Prostate gland (tissue), 2 donors: ENCODE results near the gene GAD2. TPM values are rescaled to one million over a fixed set of nuclear protein-coding genes. Genes with fewer than 3 reads are reported as not detected.

Experiments
- DNase-seq: peaks from one replicate; pipeline ENCODE4 v3.0.0-alpha.2; 2019; ENCODE audit warnings: low spot score
- H3K27ac ChIP-seq, 2 donors: fragments of 200-600 bp; sonication (generic); 2 replicates each; pipeline ENCODE4 v1.5.1; 2017 to 2019
- H3K27me3 ChIP-seq: fragments of 200-600 bp; sonication (generic); replicated peaks from 2 replicates; pipeline ENCODE4 v1.5.1; 2019; ENCODE audit not compliant: insufficient read depth
- H3K36me3 ChIP-seq, 2 donors: fragments of 200-600 bp; sonication (generic); 1 replicate in 1 of 2; 2 replicates in 1 of 2; pipeline versions ENCODE4 v1.5.1 to v1.8.1; 2017 to 2019
- H3K4me1 ChIP-seq: fragments of 200-600 bp; sonication (generic); replicated peaks from 2 replicates; pipeline ENCODE4 v1.5.1; 2019
- H3K4me3 ChIP-seq, 2 donors: fragments of 200-600 bp; sonication (generic); 2 replicates each; pipeline ENCODE4 v1.5.1; 2017 to 2019
- H3K9me3 ChIP-seq: fragments of 200-600 bp; sonication (generic); 2 replicates; pipeline ENCODE4 v1.5.1; 2017
- POLR2A ChIP-seq: fragments of 450-650 bp; IDR thresholded peaks from one replicate; pipeline ENCODE4 v1.6.1; 2016; ENCODE audit warnings: antibody characterized with exemption, mild to moderate bottlenecking
- POLR2AphosphoS5 ChIP-seq: sonication (generic); formaldehyde crosslinking; IDR thresholded peaks from one replicate; pipeline ENCODE4 v1.6.1; 2017; ENCODE audit warnings: antibody characterized with exemption
- WGBS: methylation state at CpG from one replicate; pipeline ENCODE4 v1.1.5; 2018; 5-methylcytosine and 5-hydroxymethylcytosine counted together
- intact Hi-C: fragments of 100-400 bp; cut with DNase I; formaldehyde crosslinking; loops from one replicate; pipeline ENCODE4 v1.14.2; 2022
- total RNA-seq, 2 donors: library from RNA; depleted of rRNA; stranded (reverse); fragments of >200 nt; gene quantifications; one replicate each; pipeline ENCODE4 v1.1.0, GENCODE V29; 2016
- TF ChIP-seq, protein P1 (sequence below), 4 experiments: fragments of 200-600 bp in 2 of 4; fragments of 450-650 bp in 2 of 4; sonication (generic) in 2 of 4; IDR thresholded peaks; 1 replicate in 3 of 4; 2 replicates in 1 of 4; pipeline ENCODE4 v1.5.1; 2016 to 2019; ENCODE audit warnings: antibody characterized with exemption in 4 of 4, mild to moderate bottlenecking in 2 of 4, moderate library complexity in 2 of 4

Gene GAD2
- total RNA-seq, 2 donors from 2014 or later, result 3.9 TPM; not detected in 1

DNA sequence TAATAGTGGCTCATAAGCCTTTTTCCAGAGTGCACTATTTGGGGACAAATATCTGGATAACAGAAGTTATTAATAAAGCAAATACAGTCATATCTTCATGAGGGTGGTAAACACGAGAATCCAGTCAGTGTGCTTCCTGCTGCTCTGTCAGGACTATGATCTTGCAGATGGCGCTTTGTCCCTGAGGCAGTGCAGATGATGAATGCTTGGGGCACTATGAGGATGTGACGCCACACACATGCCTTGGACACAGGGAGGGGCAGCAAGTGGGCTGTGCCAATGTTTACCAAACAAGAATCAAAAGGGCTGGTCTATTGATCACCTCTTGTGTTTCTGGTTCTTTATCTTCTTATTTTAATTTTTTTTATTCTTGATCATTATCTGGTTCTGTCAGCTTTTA lies 79.8 kb downstream of the GAD2 start:
- Histone ChIP-seq H3K27ac (no peak overlapping the region), H3K27me3 (no peaks in the 10 kb centered on the region), H3K4me3 (no peak overlapping the region), H3K4me1 (no peaks in the 10 kb centered on the region), H3K36me3 (no peaks in the 10 kb centered on the region), H3K9me3 (no peaks in the 10 kb centered on the region)
- TF ChIP-seq POLR2A (no peak), POLR2AphosphoS5 (no peak)
- TF ChIP-seq, protein P1, sequence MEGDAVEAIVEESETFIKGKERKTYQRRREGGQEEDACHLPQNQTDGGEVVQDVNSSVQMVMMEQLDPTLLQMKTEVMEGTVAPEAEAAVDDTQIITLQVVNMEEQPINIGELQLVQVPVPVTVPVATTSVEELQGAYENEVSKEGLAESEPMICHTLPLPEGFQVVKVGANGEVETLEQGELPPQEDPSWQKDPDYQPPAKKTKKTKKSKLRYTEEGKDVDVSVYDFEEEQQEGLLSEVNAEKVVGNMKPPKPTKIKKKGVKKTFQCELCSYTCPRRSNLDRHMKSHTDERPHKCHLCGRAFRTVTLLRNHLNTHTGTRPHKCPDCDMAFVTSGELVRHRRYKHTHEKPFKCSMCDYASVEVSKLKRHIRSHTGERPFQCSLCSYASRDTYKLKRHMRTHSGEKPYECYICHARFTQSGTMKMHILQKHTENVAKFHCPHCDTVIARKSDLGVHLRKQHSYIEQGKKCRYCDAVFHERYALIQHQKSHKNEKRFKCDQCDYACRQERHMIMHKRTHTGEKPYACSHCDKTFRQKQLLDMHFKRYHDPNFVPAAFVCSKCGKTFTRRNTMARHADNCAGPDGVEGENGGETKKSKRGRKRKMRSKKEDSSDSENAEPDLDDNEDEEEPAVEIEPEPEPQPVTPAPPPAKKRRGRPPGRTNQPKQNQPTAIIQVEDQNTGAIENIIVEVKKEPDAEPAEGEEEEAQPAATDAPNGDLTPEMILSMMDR (IDR thresholded peaks at IDR 0.05), result no peak
- DNase-seq, result no peak
- intact Hi-C loops, result no loop called here
- WGBS, result 54% methylated on average over 3 of the region's 3 CpGs

DNA sequence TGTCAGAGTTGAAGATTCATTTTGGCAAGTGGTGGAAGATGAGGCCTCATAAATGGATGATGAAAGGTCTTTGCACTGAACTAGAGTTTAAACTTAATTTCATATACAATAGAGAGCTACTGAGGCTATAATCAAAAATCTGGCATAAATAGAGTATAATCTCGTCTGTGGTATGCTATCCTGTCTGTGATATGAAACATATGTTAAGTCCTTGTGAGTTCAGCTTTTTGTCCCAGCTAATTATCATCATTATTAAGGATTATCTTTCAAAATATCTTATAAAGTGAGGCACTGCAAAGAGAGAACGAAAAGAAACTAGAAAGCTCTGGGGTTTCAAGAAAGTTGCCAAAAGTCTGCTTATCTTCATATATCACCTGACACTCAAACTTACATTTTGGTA lies 83.4 kb downstream of the GAD2 start:
- no peaks in the 10 kb centered on the region for H3K4me1 ChIP-seq
- no peak overlapping the region for H3K27ac ChIP-seq
- H3K36me3 ChIP-seq, result no peaks in the 10 kb centered on the region
- H3K4me3 ChIP-seq, result no peak overlapping the region
- intact Hi-C loops, result no loop called here
- 49% methylated on average over 2 of the region's 2 CpGs for WGBS
- DNase-seq, result no peak
- H3K27me3 ChIP-seq, result no peaks in the 10 kb centered on the region
- no peak for TF ChIP-seq POLR2AphosphoS5
- TF ChIP-seq, protein P1 (IDR thresholded peaks at IDR 0.05), result no peak
- no peak for TF ChIP-seq POLR2A
- no peaks in the 10 kb centered on the region for H3K9me3 ChIP-seq

DNA sequence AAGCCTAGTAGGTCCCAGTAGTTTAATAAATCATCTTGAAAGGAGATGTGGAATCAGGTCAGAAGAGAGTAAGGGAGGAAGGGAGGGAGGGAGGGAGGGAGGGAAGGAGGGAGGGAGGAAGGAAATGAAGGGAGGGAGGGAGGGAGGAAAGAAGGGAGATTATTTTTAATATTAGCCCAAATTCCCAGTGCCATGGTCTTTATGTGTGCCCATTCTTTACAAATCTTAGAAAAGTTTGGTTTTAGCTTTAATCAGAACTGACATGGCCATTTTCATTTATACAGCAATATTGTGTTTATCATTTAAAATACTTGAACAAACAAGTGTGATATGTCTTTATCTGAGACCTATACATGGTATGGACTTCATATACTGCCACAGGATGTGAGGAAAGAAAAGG lies 86.8 kb downstream of the GAD2 start:
- Histone ChIP-seq H3K27ac (no peak overlapping the region), H3K36me3 (no peaks in the 10 kb centered on the region), H3K9me3 (no peaks in the 10 kb centered on the region), H3K27me3 (no peaks in the 10 kb centered on the region), H3K4me1 (no peaks in the 10 kb centered on the region), H3K4me3 (no peak overlapping the region)
- no peak for DNase-seq
- TF ChIP-seq, protein P1 (IDR thresholded peaks at IDR 0.05), result no peak
- TF ChIP-seq POLR2AphosphoS5 (no peak), POLR2A (no peak)
- intact Hi-C loops, result no loop called here

DNA sequence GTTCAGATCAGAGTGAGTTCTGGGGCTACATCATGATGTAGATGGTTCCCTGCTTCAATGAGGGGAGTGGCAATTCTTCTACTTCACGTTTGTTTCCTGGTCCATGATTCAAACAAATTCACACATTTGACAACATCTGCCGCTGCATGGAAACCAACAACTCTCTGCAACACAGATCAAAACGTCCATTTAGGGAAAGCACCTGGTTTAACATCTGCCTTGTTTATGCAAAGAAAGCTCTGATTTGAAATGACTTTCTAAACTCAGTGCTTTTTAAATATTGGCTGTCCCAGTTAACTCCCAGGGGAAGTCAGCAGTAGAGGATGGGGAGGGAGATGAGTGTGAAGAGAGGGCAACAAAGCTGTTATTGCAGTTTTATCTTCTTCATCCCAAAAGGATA lies 93.8 kb downstream of the GAD2 start:
- no peaks in the 10 kb centered on the region for H3K4me1 ChIP-seq
- no peaks in the 10 kb centered on the region for H3K27me3 ChIP-seq
- DNase-seq, result no peak
- intact Hi-C loops, result no loop called here
- H3K9me3 ChIP-seq, result no peaks in the 10 kb centered on the region
- 41% methylated on average over 3 of the region's 3 CpGs for WGBS
- H3K36me3 ChIP-seq, result no peaks in the 10 kb centered on the region
- no peak overlapping the region for H3K27ac ChIP-seq
- no peak overlapping the region for H3K4me3 ChIP-seq
- TF ChIP-seq POLR2AphosphoS5 (no peak), POLR2A (no peak)
- TF ChIP-seq, protein P1 (IDR thresholded peaks at IDR 0.05), result no peak

DNA sequence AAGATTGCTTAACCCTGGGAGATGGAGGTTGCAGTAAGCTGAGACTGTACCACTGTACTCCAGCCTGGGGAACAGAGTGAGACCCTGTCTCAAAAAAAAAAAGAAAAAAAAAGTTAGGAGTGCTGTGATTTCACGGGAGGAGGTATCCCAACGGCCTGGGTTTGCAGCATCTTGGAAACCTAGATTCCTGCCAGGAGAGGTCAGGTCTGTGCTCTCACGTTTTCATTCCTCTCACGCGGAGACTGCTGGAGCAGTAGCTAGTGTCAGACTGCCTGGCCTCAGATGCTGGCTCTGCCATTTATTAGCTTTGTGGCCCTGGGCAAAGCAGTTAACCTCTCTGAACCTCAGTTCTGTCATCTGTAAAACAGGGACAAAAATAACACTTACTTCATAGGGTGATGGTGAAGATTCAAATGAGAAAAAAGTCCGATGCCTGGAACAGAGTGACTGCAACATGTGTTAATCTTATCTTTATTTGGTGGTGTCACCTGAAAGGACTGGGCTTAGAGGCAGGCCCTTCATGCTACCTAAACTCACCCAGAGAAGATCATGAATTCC lies 94.9 kb downstream of the GAD2 start:
- TF ChIP-seq, protein P1 (IDR thresholded peaks at IDR 0.05), result no peak
- no peak for TF ChIP-seq POLR2AphosphoS5
- no peak for TF ChIP-seq POLR2A
- Histone ChIP-seq H3K9me3 (no peaks in the 10 kb centered on the region), H3K27me3 (no peaks in the 10 kb centered on the region), H3K4me3 (no peak overlapping the region), H3K4me1 (no peaks in the 10 kb centered on the region), H3K36me3 (no peaks in the 10 kb centered on the region), H3K27ac (no peak overlapping the region)
- 43% methylated on average over 6 of the region's 6 CpGs for WGBS
- DNase-seq, result no peak
- intact Hi-C loops, result no loop called here
